Activated CD4-positive, alpha-beta T cell treated with anti-CD3 and anti-CD28 coated beads, Interleukin-2, amount 50 U/mL, for 4 hours (primary cell): ENCODE data around the gene TMEM44.
"Not testable (repeated sequence)": the region's sequence is repeated elsewhere in the genome, so short reads cannot be mapped to it uniquely, and the experiment has no call there.

Experiments used
- DNase-seq, 2 experiments: peaks; one replicate each; pipeline ENCODE4 v3.0.0-alpha.2; 2020

TMEM44 gene

DNA sequence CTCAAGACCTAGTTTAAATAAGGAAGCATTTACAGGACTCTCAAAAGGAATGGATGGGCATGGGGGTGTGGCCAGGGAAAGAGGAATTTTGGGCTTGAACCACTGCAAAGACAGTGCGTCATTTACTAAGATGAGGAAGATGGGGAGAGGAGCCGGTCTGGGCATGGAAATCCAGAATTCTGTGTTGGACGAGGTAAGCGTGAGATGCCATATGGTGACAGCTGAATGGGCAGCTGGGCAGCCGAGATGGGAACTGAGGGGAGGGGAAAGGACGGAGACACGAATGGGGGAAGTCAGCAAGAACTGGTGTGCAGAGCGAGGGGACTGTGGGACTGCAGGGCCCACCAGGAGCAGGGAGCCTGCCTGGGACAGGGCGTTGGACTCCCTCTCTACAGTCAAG lies 24.2 kb downstream of the TMEM44 start:
- no peak for DNase-seq

DNA sequence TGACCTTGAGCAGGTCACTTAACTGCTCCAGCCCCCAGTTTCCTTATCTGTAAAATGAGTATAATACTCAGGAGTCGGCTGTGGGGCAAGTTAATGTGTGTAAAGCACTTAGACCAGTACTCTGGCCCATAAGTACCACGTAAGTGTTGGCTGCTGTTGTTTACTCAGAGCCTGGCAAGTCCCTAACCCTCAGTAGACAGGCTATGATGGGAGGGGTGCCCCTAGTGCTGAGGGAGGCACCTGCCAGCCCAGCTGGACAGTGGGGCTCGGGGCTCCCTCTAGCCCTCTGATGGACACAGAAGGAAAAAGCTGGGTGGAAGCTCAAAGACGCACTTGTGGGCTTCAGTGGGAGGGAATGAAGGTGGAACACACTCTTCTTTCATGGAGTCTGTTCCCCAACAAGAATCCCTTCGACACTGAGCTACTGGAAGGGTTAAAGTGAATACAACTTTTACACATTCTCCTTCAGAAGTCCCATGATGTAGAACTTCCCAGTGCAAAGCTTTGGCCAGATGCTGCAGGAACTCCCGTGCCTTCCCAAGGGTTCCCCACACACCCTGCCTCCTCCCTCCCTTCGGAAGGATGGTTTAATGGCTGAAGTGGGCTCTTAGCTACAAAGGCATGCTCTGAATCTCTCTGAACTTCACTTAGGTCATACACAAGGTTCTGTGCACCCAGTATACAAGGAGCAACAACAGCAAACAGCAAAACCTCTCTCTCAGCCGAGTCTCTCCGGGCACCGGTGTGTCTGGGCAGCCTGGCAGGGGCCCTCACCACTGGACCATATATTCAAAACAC lies 25.4 kb downstream of the TMEM44 start:
- no peak for DNase-seq

DNA sequence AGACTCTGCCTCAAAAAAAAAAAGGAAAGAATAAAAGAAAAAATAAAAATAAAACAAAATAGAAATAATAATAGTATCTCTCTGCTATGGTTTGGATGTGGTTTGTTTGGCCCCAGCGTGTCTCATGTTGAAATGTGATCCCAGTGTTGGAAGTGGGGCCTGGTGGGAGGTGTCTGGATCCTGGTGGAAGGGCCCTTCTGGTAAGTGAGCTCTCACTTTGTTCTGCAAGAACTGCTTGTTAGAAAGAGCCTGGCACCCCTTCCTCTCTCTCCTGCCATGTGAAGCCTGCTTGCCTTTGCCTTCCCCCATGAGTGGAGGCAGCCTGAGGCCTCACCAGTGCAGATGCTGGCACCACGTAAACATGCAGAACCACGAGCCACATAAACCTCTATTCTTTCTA lies 26.3 kb downstream of the TMEM44 start:
- DNase-seq = no peak

DNA sequence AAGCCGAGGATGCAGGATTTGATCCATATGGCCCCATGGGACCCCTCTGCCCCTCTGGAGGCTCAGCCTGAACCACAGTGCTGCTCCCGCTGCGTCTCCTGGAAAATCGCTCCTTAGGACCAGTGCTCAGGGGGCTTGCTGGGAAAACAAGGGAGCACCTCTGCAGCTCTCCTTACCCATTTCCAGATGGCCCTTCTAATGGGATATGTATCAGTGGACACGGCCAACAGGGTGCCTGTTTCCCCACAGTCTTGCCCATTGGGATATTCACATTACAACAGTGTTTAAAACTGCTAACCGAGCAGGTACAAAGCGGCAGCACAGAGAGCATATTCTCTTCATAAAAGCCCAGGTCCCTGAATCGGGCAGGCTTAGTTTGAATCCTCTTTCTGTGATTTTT lies 27.1 kb downstream of the TMEM44 start:
- no peak for DNase-seq

DNA sequence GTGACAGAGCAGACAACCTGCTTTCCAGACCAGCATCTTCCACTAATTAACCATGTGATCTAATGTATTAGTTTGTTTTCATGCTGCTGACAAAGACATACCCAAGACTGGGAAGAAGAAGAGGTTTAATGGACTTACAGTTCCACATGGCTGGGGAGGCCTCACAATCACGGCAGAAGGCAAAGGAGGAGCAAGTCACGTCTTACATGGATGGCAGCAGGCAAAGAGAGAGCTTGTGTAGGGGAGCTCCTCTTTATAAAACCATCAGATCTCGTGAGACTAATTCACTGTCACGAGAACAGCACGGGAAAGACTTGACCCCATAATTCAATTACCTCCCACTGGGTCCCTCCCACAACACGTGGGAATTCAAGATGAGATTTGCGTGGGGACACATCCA lies 27.9 kb downstream of the TMEM44 start:
- DNase-seq = not testable (repeated sequence)

DNA sequence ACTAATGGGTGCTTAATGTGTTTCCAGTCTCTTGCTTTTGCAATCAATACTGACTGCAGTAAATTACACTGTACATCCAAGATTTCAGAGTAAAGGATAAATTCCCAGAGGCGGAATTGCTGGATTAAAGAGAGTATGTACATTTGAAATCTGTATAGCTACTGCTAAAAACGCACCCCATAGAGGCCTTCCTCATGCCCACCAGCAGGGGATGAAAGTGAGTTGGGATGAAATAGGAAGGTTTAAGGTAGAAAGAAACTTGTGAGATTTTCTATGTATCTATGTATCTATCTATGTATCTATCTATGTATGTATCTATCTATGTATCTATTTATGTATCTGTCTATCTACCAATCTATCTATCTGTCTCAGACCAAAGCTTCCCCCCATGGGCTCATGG lies 28.4 kb downstream of the TMEM44 start:
- no peak for DNase-seq

DNA sequence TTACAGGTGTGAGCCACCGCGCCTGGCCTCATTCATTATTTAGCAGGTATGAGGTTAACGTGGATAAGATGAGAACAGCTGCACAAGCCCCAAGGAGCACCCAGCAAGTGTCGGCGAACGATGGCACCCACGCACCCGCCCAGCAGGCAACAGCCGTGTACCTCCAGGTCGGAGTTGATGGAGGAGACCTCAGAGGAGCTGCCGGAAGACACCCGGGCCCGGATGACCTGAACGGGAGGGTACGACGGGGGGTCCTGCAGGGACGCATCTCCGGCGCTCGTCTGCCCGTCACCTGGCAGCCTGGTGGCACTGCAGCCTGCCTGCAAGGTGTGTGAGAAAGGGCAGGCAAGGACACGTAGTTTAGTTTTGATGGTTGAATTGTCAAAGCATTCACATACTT lies 29.1 kb downstream of the TMEM44 start:
- DNase-seq = no peak

DNA sequence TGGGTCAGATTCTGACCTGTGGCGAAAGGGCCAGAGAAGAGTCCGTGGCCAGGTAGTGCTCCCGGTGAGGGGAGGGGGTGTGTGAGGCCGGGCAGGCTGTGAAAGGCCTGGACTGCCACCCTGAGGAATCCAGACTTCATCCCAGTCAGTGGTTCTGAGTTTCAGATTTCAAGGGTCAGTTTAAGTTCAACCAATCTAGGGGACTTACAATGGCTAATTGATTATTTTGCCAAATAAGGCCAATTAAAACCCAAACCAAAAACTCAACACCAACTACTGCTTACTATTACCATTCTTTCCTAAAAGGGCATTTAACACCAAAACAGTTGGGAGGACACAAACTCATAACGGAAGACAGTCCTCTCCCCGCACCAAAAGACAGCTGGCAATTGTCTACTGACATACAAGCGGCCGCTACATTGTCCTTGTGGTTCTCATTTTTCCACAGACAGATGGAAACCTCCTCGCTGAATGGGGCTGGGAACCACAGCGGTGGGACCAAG lies 30.5 kb downstream of the TMEM44 start:
- DNase-seq = no peak

DNA sequence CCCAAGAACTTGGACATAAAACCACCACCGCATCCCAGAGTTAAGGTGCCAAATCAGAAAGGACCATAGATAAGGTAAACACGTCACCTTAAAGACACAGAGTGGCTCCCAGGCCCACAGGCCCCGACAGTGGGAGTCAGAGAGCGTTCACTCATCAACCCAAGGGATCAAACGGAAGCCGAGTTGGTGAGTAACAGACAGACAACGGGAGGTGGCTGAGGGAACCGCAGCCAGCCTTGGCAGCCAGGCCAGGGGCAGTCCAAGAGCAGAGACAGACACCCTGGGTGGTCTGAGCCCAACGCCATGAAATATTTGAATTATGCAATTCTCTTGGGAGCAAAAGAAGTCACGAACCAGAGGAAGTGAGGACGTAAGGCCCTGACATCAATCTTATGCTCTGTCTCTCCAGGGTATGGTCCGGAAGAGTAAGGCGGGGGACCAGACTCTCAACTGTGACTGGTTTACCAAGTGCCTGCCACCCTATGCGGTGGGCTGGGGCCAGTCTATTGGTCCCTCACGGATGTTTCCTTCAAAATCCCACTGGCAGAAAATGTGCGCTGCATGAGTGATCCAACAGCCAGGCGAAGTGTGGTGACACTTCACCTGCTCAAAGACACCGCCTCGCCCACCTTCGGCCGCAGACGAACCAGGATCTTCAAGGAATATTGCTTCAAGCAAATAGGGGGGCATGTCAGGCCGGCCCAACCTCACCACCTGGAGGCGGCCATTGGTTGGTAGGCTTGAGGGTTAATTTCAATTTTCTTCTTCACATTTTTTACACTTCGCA lies 34.3 kb downstream of the TMEM44 start:
- DNase-seq = no peak

DNA sequence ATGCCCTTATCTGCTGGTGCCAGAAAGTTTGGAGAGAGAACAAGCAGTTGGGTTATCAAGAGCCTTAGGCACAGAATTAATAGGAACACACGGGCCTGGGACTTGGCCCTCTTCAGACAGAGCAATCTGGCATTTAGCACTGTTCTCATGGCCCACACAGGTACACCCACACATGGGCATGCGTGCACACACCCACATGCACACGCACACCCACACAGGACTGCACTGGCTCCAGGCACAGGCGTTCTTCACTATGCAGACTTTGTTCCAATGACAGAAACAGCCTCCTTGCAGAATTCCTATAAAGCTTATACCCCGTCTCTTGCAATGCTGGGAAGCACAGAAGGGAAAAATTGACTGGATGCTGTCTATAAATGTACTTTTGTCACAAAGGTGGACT lies 36.3 kb downstream of the TMEM44 start:
- DNase-seq = no peak

DNA sequence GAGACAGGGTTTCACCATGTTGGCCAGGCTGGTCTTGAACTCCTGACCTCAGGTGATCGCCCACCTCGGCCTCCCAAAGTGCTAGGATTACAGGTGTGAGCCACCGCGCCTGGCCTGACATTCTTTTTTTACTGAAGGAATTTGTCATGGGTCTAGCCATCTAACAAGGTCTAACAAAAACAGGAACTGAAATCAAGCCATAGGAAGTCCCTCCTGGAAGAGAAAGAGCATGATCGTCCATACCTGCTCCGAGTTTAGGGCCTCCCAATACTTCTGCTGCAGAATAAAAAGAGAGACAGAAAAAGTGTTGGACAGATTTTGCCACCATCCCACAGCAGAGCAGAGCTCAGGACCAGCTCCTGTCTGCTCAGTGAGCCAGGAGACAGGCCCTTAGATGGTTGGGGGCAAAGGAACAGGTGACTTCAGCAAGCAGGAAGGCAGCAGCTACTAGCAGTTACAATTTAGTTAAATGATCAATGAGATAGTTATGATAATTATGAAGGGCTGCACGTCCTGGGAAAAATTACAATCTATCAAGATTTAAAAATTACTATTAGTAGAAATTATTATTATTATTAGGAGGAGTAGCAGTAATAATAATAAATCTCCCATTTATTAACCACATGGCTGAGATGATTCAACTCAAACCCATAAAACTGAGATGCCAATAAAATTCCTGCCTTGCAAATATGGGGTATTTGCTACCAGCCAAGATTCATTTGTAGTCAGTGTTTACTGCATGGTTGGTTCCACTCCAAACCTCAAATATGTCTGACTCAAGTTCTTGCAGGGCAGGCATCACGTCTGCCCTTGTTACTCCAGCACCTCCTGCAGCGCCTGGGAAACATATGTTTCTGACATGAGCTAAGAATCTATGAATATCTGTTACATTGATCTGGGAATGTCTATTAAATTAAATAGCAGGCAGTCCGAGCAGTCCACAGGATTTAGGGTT lies 40.1 kb downstream of the TMEM44 start:
- no peak for DNase-seq

DNA sequence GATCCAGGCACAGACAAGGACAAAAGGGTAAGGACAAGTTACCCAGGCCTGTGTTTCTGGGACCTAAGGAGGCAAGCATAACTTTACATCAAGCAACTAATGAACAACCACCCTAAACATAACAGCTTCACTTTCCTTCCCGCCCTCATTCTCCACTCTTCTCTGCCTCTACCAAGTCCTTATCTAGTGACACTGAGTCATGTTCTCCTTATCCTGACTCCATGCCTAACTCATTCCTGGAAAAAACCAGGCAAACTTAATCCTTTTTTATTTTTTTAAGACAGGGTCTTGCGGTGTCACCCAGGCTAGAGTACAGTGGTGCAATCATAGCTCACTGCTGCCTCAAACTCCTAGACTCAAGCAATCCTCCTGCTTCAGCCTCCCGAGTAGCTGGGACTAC lies 44.5 kb downstream of the TMEM44 start:
- no peak for DNase-seq

DNA sequence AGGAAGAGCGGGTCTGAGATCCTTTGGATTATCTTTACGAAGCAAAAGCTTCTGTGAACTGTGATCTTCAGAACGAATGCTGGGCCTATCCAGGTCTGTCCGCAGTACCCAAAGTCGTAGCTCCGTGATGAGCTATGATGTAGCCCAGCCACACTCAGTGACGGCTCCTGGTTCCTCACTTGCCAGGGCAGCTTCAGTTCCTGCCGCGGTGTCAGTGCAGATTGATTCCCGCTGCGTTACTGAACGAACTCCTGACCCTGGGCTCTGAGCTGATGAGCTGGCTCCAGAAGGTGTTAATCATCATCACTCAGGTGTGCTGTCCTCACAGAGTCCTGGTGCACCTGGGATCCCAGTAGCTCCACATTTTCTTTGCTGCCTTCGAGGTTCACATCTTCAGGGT lies 45.0 kb downstream of the TMEM44 start:
- DNase-seq = no peak

DNA sequence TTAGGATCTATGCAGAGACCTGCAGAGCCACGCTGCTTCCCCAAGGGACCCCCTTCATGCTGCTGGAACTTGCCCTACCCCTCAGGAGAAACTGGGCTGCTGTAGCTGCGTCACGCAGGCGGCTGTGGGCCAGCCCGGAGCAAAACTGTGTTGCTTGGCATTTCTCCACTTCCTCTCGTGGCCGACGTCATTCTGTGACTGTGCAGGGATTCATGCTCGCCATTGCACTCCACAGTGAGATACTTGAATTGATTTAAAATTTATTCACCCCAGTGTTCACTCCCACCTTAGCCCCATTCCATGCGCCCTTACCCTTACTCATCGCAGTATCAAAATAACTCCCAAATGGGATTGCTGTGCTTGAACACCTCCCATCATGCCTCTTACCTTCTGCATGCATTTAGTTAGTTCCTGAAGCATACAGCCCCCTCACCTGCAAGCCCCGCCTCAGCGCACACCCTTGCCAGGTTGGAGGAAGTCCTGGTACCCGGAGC lies 45.7 kb downstream of the TMEM44 start:
- no peak for DNase-seq

DNA sequence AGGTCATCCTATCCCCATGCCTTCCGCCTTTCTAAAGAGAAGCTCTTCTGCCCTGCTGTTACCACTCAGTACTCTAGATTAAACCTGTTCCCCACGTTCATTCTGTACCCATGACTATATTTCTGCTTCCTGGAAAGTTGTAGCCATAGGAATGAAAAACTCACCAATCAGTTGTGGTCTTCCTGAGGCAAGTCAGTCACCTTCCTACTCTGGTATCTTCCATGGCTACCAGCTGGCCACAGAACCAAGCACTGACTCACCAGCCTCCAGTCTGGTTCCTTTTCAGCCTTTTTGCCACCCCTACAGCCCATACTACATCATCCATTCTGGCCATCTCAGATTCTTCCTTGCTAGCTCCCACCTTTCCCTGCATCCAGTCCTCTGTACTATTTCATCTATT lies 46.4 kb downstream of the TMEM44 start:
- no peak for DNase-seq

DNA sequence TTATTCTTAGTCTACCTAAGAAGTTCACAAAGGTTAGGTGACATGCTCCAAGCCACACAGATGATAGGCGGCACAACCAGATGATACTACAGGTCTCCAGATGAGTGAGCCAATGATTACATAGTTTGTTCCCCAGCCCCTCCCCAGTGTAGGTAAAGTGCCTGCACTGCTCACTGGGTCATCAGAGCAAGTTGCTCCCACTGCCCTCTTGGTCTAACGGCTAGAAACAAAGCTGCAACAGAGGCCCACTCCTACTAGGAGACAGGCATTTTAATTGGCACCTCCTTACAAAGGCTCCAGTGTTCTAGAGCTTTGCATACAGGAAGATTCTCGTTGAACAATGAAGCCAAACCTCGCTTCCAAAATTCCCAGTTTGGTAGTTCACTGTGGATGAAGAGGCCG lies 47.3 kb downstream of the TMEM44 start:
- DNase-seq = no peak

DNA sequence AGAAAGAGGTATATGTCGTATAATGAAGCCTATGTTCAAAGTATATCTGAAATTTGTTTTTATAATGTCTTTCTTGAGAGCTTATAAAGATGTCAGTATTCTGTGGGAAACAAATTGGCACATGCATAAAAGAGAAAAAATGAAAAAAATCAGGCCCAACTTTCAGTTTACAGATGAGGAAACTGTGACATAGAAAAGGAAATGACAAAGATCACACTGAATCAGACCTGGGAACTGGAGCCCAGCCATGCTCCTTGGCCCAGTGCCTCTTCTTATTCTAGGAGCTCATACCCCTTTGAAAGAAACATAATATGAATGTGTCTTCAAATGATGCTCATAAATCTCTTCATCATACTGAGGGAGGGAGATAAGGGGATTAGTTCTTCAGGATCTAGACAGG lies 48.4 kb downstream of the TMEM44 start:
- DNase-seq = no peak

DNA sequence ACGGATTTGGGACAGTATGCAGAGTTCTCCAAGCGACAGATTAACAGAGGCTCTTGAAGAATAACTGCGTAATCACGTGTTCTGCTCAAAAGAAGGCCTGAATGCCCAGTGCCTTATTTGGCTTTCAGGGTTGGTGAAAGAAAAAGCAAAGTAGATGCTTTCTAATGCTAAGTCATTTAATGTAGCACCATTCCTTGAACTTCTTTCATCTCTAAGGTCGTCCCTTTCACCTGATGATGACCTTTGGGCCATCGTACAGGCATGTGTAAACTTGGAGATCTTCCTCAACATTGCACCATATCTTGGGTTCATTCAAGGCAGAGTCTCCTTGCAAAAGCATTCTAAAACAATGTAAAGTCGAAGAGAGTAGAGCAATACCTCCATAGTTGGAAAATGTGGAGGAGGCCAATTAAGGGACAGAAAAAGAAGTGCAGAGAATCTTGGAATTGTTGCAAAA lies 48.9 kb downstream of the TMEM44 start:
- DNase-seq = no peak

DNA sequence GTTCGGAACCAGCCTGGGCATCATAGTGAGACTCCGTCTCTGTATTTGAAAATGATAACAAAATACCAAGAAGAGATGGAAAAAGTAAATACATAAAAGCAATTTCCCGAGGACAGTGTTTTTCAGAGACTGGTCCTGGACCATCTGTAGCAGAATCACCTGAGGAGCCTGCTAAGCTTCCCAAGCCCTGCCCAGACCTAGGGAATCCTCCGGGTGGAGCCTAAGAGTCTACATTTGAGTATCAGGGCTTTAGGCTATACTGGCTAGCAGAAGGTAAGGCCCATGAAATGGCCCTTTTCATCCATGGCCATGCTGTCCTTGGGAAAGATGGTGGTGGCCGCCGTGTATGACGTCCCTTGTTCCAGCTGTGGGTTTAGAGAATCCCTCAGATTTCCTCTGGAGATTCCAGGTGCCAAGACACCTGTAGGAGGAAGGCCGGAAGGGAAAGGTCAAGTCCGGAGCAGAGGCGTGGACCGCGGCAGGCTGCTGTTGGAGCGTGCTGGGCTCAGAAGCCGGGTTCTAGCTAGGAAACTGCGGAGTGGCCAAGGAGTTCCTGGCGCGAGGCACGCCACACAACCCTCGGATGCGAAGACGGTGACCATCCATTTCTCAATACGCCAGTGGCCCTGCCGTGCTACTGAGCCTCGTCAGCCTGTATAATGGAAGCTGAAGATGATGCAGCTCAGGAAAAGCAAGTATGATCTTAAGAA lies 50.9 kb downstream of the TMEM44 start:
- DNase-seq = no peak

DNA sequence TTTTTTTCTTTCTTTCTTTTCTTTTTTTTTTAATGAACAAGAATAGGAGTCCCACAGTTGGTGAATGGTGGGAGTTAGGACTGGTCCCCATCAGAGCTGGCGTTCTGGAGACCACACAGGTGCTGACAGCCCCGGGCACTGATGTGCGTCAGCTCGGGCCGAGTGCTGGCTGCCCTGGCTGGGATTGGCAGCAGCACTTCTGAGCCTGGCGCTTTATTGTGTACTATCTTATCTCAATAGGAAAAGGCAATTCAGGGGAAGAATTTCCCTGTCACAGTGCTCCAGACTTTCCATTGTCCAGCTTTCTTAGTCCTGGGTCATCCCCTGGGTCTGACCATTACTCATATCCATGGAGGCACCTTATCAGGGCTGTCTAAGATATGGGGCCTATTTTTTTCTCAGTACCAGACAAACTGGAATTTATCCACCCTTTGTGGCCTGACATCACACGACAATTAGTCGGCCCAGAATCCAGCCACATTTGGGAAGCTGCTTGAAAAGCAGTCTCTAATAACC lies 54.1 kb downstream of the TMEM44 start:
- no peak for DNase-seq

DNA sequence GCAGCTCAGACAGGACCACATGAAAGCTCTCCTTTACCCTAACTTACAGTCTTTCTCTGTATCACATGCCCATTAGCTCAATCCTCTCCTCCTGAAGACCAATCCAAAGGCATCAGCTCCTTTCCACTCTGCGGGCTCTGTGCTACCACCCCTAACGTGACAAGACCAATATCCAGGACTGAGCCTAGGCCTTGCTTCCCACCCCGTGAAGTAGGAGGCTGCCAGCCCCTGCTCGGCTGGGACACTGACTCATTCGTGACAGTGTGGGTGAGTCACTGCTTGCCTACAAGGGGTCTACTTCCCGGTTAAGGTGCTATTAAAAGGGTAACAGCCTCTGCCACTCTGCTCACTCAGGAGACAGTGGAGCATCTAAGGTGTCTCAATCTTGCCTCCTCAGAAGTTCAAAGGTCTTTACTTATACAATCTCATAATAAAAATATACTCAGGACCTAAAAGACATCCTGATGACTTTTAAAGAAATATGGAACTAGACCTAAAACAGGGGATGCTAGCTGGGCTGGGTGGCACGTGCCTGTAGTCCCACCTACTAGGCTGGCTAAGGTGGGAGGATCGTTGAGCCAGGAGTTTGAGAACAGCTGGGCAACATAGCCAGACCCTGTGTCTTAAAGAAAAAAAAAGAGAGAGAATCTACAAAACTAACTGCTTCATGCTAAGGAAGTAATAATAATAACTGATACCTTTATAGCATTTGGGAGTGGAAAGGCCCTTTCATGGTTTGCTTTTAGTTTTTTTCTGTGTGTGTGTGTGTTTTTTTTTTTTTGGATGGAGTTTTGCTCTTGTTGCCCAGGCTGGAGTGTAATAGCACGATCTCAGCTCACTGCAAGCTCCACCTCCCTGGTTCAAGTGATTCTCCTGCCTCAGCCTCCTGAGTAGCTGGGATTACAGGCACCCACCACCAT lies 55.0 kb downstream of the TMEM44 start:
- DNase-seq = peak; percentile 12 to 28
